Measurements from ENCODE around the gene PSMD10. TPM values are rescaled to one million over a fixed set of nuclear protein-coding genes. Genes with fewer than 3 reads are reported as not detected.

PSMD10 gene
- polyA plus RNA-seq, 1 donor from 2014 or later: 209 TPM

DNA sequence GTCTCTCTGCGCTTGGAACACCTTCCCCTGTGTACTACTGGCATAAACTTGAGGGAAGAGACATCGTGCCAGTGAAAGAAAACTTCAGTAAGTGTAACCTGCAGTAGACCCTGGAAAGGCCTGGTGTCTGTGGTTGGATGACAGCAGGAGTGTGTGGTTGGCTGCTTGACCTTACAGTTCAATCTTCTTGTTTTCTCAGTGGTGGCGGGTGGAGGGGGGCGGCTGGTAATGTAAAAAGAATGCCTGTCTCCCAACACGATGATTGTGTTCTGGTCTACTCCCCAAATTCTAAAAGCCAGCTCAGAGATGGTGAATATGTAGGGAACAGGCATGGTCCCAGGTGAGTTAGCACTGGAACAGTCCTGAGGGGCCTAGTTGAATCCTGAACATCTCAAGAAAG is 18.6 kb downstream of the PSMD10 start:
- Histone ChIP-seq H4K20me1 (ENCODE audit: insufficient read depth) (no peaks in the 10 kb centered on the region), H2AFZ (ENCODE audit: low read depth, low read length) (no peak overlapping the region), H3K4me3 (ENCODE audit: low read length) (no peak overlapping the region), H3K9ac (ENCODE audit: low read length) (no peak overlapping the region), H3F3A (ENCODE audit: insufficient read depth, low read length, poor library complexity, severe bottlenecking) (no peaks in the 10 kb centered on the region), H3K9me3 (ENCODE audit: low read length) (no peaks in the 10 kb centered on the region), H3K9me2 (ENCODE audit: insufficient read depth, low read length) (no peaks in the 10 kb centered on the region), H3K36me3 (ENCODE audit: insufficient read depth, low read length) (no peaks in the 10 kb centered on the region), H3K4me2 (ENCODE audit: low read length) (no peak overlapping the region), H3K27me3 (ENCODE audit: insufficient read depth, low read depth, low read length) (no peaks in the 10 kb centered on the region), H3K79me2 (replicated peaks; ENCODE audit: insufficient read depth, low read length) (no peaks in the 10 kb centered on the region), H3K27ac (ENCODE audit: low read length) (no peak overlapping the region)
- TF ChIP-seq RAD21 (conservative IDR thresholded peaks at IDR 0.05): no peak
- TF ChIP-seq POLR2AphosphoS5 (IDR thresholded peaks at IDR 0.05): no peak
- TF ChIP-seq MXI1 (conservative IDR thresholded peaks at IDR 0.05; ENCODE audit: poor library complexity, severe bottlenecking): no peak
- no peak for TF ChIP-seq EZH2 (IDR thresholded peaks at IDR 0.05; ENCODE audit: borderline replicate concordance, insufficient read depth, low read length, poor library complexity, severe bottlenecking)
- TF ChIP-seq, protein P1, sequence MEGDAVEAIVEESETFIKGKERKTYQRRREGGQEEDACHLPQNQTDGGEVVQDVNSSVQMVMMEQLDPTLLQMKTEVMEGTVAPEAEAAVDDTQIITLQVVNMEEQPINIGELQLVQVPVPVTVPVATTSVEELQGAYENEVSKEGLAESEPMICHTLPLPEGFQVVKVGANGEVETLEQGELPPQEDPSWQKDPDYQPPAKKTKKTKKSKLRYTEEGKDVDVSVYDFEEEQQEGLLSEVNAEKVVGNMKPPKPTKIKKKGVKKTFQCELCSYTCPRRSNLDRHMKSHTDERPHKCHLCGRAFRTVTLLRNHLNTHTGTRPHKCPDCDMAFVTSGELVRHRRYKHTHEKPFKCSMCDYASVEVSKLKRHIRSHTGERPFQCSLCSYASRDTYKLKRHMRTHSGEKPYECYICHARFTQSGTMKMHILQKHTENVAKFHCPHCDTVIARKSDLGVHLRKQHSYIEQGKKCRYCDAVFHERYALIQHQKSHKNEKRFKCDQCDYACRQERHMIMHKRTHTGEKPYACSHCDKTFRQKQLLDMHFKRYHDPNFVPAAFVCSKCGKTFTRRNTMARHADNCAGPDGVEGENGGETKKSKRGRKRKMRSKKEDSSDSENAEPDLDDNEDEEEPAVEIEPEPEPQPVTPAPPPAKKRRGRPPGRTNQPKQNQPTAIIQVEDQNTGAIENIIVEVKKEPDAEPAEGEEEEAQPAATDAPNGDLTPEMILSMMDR (IDR thresholded peaks at IDR 0.05; ENCODE audit: poor library complexity, severe bottlenecking): no peak
- no peak for TF ChIP-seq TAF1 (IDR thresholded peaks at IDR 0.05; ENCODE audit: low read depth)
- no peak for TF ChIP-seq EP300 (conservative IDR thresholded peaks at IDR 0.05; ENCODE audit: poor library complexity, severe bottlenecking)
- no peak for TF ChIP-seq SMC3 (conservative IDR thresholded peaks at IDR 0.05; ENCODE audit: poor library complexity)
- TF ChIP-seq, protein P2, sequence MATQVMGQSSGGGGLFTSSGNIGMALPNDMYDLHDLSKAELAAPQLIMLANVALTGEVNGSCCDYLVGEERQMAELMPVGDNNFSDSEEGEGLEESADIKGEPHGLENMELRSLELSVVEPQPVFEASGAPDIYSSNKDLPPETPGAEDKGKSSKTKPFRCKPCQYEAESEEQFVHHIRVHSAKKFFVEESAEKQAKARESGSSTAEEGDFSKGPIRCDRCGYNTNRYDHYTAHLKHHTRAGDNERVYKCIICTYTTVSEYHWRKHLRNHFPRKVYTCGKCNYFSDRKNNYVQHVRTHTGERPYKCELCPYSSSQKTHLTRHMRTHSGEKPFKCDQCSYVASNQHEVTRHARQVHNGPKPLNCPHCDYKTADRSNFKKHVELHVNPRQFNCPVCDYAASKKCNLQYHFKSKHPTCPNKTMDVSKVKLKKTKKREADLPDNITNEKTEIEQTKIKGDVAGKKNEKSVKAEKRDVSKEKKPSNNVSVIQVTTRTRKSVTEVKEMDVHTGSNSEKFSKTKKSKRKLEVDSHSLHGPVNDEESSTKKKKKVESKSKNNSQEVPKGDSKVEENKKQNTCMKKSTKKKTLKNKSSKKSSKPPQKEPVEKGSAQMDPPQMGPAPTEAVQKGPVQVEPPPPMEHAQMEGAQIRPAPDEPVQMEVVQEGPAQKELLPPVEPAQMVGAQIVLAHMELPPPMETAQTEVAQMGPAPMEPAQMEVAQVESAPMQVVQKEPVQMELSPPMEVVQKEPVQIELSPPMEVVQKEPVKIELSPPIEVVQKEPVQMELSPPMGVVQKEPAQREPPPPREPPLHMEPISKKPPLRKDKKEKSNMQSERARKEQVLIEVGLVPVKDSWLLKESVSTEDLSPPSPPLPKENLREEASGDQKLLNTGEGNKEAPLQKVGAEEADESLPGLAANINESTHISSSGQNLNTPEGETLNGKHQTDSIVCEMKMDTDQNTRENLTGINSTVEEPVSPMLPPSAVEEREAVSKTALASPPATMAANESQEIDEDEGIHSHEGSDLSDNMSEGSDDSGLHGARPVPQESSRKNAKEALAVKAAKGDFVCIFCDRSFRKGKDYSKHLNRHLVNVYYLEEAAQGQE (IDR thresholded peaks at IDR 0.05; ENCODE audit: borderline replicate concordance): no peak

DNA sequence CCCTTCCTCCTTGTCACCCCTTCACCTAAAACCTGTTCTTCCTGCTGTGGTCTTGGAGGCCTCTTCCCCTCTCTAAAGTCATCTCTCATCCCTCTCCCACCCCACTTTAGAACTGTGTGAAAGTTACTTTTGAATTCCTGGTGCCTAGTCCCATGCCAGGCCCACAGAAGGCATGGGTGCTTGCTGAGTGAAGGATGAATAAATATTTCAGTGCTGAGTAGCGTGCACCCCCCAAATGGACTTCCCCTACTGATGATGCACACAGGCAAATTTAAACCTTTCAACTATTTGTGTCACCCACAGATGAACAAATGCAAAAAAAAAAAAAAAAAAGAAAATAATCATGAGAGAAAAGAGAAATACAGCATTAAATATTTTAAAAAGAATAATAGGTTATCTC is 19.8 kb downstream of the PSMD10 start:
- H3K27me3 ChIP-seq (ENCODE audit: insufficient read depth, low read depth, low read length): no peaks in the 10 kb centered on the region
- no peaks in the 10 kb centered on the region for H3K36me3 ChIP-seq (ENCODE audit: insufficient read depth, low read length)
- H3K9ac ChIP-seq (ENCODE audit: low read length): no peak overlapping the region
- H3K79me2 ChIP-seq (replicated peaks; ENCODE audit: insufficient read depth, low read length): no peaks in the 10 kb centered on the region
- no peak overlapping the region for H3K4me3 ChIP-seq (ENCODE audit: low read length)
- TF ChIP-seq EZH2 (IDR thresholded peaks at IDR 0.05; ENCODE audit: borderline replicate concordance, insufficient read depth, low read length, poor library complexity, severe bottlenecking): no peak
- no peak for TF ChIP-seq TAF1 (IDR thresholded peaks at IDR 0.05; ENCODE audit: low read depth)
- TF ChIP-seq, protein P2 (IDR thresholded peaks at IDR 0.05; ENCODE audit: borderline replicate concordance): no peak
- TF ChIP-seq POLR2AphosphoS5 (IDR thresholded peaks at IDR 0.05): no peak
- no peak for TF ChIP-seq MXI1 (conservative IDR thresholded peaks at IDR 0.05; ENCODE audit: poor library complexity, severe bottlenecking)
- TF ChIP-seq SMC3 (conservative IDR thresholded peaks at IDR 0.05; ENCODE audit: poor library complexity): no peak
- TF ChIP-seq, protein P1 (IDR thresholded peaks at IDR 0.05; ENCODE audit: poor library complexity, severe bottlenecking): no peak
- TF ChIP-seq EP300 (conservative IDR thresholded peaks at IDR 0.05; ENCODE audit: poor library complexity, severe bottlenecking): no peak
- no peak for TF ChIP-seq RAD21 (conservative IDR thresholded peaks at IDR 0.05)
- no peaks in the 10 kb centered on the region for H3K9me3 ChIP-seq (ENCODE audit: low read length)
- H3K9me2 ChIP-seq (ENCODE audit: insufficient read depth, low read length): no peaks in the 10 kb centered on the region
- H4K20me1 ChIP-seq (ENCODE audit: insufficient read depth): no peaks in the 10 kb centered on the region
- H3K4me2 ChIP-seq (ENCODE audit: low read length): no peak overlapping the region
- H3K27ac ChIP-seq (ENCODE audit: low read length): no peak overlapping the region
- H3F3A ChIP-seq (ENCODE audit: insufficient read depth, low read length, poor library complexity, severe bottlenecking): no peaks in the 10 kb centered on the region
- H2AFZ ChIP-seq (ENCODE audit: low read depth, low read length): no peak overlapping the region
